GM18951 (cell line): ENCODE results near the gene HS1BP3.

Experiments used
- POLR2A ChIP-seq: IDR thresholded peaks from 4 replicates; pipeline ENCODE4 v1.6.1; 2011; ENCODE audit warnings: mild to moderate bottlenecking; ENCODE audit not compliant: insufficient read length, insufficient read depth; ENCODE audit errors: extremely low read depth
- in situ Hi-C: fragments of 300-500 bp; cut with MboI; formaldehyde crosslinking; loops from one replicate; pipeline ENCODE4 v1.12.0; 2022; ENCODE audit warnings: low sequenced_read_pairs, mixed read lengths, inconsistent platforms; ENCODE audit not compliant: unreplicated experiment

Gene HS1BP3

GRCh38 chr2:20633001-20633400 is 17.9 kb downstream of the HS1BP3 start:
- in situ Hi-C loops: no loop called here
- TF ChIP-seq POLR2A: no peak

GRCh38 chr2:20632446-20632990 is 18.4 kb downstream of the HS1BP3 start:
- in situ Hi-C loops: no loop called here
- TF ChIP-seq POLR2A: no peak

- in situ Hi-C loops: no loop called here
- no peak for TF ChIP-seq POLR2A
Measured at GRCh38 chr2:20631617-20632307, 19.1 kb downstream of the HS1BP3 start.

DNA sequence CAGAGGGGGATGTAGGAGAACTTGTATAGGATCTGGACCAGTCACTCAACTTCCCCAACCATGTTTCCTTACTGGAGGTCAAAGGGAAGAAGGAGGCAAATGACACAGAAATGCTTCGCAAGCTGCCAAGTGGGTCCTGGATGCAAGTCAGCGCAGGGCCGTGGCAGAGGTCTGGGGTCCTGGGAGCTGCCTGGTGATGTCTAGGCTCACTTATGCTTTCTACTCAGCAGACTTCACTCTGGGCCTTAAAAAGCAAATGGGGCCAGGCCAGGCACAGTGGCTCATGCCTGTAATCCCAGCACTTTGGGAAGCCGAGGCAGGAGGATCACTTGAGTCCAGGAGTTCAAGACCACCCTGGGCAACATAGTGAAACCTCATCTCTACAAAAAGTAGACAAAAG is 19.9 kb downstream of the HS1BP3 start:
- in situ Hi-C loops: no loop called here
- TF ChIP-seq POLR2A: no peak

DNA sequence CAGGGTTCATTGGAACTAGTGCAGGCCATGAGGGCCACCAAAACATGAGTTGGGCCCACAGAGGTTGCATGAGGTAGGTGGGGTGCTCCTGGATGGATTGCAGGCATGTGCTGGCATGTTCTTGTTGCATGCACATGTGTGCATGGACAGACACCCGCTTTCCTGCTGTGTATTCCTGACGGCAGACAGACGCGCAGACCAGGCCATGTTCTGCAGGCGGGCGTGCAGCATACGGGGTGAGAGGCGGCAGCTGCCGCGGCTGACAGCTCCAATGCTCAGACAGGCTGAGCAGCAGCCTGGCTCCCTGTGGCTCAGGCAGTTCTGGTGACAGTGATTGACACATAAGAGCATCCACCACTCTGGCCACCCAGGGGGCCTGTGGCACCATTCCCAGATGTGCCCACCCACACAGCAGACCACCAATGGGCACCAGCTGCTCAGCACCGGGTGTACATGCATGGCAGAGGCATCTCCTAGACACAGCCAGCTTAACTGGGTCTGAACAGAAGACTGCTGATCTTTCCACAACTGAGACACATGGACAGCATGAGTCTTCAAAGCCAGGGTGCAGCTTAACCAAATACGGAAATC is 21.2 kb downstream of the HS1BP3 start:
- no peak for TF ChIP-seq POLR2A
- in situ Hi-C loops: no loop called here

- no peak for TF ChIP-seq POLR2A
- in situ Hi-C loops: no loop called here
Measured at GRCh38 chr2:20629181-20629580, 21.7 kb downstream of the HS1BP3 start.

- TF ChIP-seq POLR2A: no peak
- in situ Hi-C loops: no loop called here
Measured at GRCh38 chr2:20627712-20628380, 23.1 kb downstream of the HS1BP3 start.

DNA sequence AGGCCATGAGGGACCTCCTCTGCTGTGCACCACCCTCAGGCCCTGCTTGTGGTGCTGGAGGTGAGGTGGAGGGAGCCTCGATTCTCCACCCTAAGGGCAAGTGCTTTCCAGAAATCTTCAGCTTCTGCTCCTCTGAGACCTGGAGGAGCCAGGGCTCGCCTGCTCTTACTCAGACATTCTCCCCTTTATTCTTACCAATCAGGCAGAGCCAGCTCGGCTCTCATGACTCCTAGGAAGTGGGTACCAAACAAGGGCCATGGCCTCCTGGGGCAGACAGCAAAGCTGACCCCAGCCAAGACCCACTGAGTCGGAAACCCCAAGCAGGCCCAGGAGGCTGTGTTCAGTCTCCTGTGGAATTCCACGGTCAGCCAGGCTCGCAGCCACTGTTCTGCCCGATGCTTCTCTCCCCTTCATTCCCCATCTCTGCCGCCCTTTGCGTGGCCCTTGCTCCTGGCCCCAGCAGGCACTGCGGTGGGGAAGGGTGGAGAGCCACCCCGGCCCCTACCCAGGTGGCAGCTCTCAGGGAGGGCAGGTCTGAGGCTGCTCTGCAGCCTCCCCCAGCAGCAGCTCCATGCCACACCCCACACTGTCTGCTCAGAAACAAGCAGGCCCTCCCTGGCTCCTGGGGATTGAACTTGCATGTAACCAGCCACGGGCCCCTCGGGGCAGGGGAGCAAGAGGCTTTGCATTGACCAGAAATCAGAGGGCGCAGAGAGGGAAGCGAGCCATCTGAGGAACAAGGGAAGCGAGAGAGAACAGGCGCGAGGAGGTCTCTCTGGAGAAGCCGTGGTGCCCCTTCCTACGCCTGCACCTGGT is 24.0 kb downstream of the HS1BP3 start:
- in situ Hi-C loops: no loop called here

GRCh38 chr2:20626392-20626697 is 24.6 kb downstream of the HS1BP3 start:
- no peak for TF ChIP-seq POLR2A
- in situ Hi-C loops: no loop called here

More for the DNA sequence above, 24.0 kb downstream of the HS1BP3 start:
- TF ChIP-seq POLR2A: no peak

DNA sequence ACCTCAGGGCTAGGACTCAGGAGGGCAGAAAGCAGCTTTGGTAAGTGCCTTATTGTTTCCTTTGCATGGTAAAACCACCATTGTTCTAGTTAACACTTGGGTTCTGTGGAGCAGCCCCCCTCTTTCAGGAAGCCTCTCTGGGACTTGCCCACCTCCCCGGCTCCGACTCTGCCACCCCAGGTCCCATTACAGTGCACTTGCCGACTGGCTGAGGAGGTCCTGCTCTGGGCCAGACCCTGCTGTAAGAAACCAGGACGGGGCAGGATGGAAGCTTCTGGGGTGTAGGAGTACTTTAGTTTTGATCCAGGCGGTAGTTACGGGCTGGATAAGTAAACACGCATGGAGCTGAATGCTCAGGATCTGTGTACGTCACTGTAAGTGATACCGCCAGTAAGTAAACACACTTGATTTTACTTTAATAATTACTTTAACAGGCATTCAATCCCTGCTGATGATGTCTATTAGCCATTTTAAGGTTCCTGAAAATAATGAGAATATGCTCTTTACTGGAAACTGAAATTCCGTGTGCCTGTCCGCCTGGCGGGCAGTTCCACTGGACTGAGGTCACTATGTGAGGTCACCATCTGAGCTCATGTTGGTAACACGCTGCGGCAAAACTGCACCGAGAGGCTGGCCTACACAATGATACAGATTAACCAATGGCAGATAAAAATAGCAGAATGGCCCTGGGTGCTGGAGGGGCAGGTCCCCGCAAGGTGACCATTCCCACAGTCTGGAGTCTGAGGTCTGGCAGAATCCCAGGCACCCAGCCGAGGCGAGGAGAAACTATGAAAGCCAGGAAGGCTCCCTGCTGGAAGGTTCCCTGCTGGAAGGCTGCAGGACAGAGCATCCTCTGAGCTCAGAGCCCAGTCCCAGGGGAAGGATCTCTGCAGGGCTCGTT is 25.2 kb downstream of the HS1BP3 start:
- in situ Hi-C loops: no loop called here
- TF ChIP-seq POLR2A: no peak

- no peak for TF ChIP-seq POLR2A
- in situ Hi-C loops: no loop called here
Measured at GRCh38 chr2:20624884-20625485, 25.9 kb downstream of the HS1BP3 start.

DNA sequence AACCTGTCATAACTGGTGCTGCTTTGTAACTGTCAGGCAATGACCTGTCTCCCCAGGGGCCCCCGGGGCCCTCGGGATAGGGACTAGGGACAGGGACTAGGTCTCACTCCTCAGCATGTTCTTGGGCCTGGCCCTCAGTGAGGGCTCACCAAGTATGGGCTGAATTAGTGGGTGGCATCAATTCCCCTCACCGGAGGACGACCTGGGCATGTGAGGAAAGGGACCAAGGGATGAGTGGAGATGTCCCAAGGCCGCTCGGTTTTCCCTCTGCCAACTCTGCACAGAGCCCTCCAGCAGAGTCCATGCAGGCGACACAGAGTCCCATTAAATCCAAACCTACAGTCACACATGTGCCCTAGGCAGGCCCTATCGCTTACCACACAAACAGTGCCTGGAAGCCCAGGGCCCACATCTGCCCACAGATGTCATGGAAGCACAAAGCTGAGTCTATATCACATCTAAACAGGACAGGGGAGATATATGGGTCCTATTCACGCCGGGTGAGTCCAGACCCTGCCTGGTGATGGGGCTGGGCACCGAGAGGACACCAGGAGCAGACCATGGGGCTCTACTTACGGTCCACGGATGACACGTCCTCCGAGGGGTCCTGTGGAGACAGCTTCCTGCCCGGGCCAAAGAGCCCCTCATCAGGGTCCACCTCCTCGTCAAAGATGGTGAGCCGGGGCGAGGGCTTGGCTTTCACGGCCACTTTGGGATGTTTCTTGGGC is 26.6 kb downstream of the HS1BP3 start:
- no peak for TF ChIP-seq POLR2A
- in situ Hi-C loops: no loop called here

DNA sequence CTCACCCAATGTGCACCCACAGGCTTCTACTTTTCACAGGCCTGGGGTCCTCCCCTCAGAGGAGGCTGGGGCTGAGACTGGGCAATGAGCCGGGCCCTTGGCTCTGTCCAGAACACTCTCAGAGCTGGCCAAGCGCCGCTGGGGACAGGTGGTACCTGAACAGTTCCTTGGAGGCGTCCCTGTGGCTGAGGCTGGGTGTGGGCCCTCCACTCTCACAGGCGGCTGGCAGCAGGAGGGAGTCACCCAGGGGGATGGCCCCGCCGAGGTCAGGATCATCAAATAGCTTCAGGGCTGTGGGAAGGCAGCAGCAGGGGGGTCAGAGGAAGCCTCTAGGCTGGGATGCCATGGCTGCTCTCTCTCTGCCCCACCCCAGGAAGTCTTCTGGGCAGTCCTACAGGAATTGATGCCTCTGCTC is 27.1 kb downstream of the HS1BP3 start:
- in situ Hi-C loops: no loop called here
- no peak for TF ChIP-seq POLR2A
